ENCODE data around the gene NPLOC4.

- TF ChIP-seq CTCF (IDR thresholded peaks at IDR 0.05) (no peak), POLR2A (IDR thresholded peaks at IDR 0.05) (no peak)
Measured at GRCh38 chr17:81635431-81635830, 1.5 kb downstream of the NPLOC4 start.
